Ovary (tissue), 9 donors: ENCODE measurements around the gene ZNF653. TPM values are rescaled to one million over a fixed set of nuclear protein-coding genes. Genes with fewer than 3 reads are reported as not detected.

Experiments used
- DNase-seq, 5 donors: peaks; one replicate each; pipeline ENCODE4 v3.0.0-alpha.2; 2019 to 2020
- H3K27ac ChIP-seq, 2 donors: fragments of 200-600 bp; one replicate each; pipeline versions ENCODE4 v1.5.1 to v1.8.0; 2019 to 2022
- H3K27me3 ChIP-seq: fragments of 200-600 bp; one replicate; pipeline ENCODE4 v1.8.0; 2022
- H3K36me3 ChIP-seq: fragments of 200-600 bp; sonication (generic); one replicate; pipeline ENCODE4 v1.5.1; 2019
- H3K4me1 ChIP-seq: one replicate; pipeline ENCODE4 v1.8.1; 2013; ENCODE audit warnings: mild to moderate bottlenecking, moderate library complexity; ENCODE audit not compliant: insufficient read depth
- H3K4me3 ChIP-seq: fragments of 200-600 bp; sonication (generic); one replicate; pipeline ENCODE4 v1.5.1; 2017
- H3K9me3 ChIP-seq, 2 donors: fragments of 200-600 bp in 1 of 2; sonication (generic) in 1 of 2; one replicate each; pipeline versions ENCODE4 v1.5.1 to v1.8.1; 2013 to 2019; ENCODE audit warnings: mild to moderate bottlenecking in 1 of 2, moderate library complexity in 1 of 2
- CTCF ChIP-seq, 3 donors: fragments of 450-650 bp in 2 of 3; fragments of 200-600 bp in 1 of 3; IDR thresholded peaks; one replicate each; pipeline versions ENCODE4 v1.5.1 to v1.8.0; 2016 to 2022; ENCODE audit warnings: antibody characterized with exemption in 3 of 3, mild to moderate bottlenecking in 1 of 3
- EP300 ChIP-seq: sonication (generic); formaldehyde crosslinking; IDR thresholded peaks from one replicate; pipeline ENCODE4 v1.6.1; 2017; ENCODE audit warnings: antibody characterized with exemption
- POLR2A ChIP-seq: fragments of 450-650 bp; IDR thresholded peaks from one replicate; pipeline ENCODE4 v1.6.1; 2017; ENCODE audit warnings: antibody characterized with exemption, mild to moderate bottlenecking, moderate library complexity
- WGBS, 3 donors: extraction: QIAGEN DNeasy Blood & Tissue Kit in 1 of 3; methylation state at CpG; one replicate each; pipeline versions ENCODE4 v1.1.5 to v1.1.7; 2013 to 2017; 5-methylcytosine and 5-hydroxymethylcytosine counted together
- intact Hi-C, 4 donors: fragments of 100-400 bp; cut with DNase I; formaldehyde crosslinking; loops; one replicate each; pipeline versions ENCODE4 v1.11.0 to v1.15.1; 2022 to 2023
- polyA plus RNA-seq, 2 donors: library from polyadenylated mRNA; stranded (reverse); fragments of 200-250 nt in 1 of 2; fragments of 350-450 nt in 1 of 2; fragmentation: Illumina TruSeq in 1 of 2; extraction: RNeasy Lipid Tissue Mini Kit (QIAGEN cat#74804) in 1 of 2; gene quantifications; one replicate each; pipeline ENCODE4 v1.2.3, GENCODE V29; 2013 to 2014
- total RNA-seq, 7 donors: library from RNA; depleted of rRNA in 2 of 7; stranded (reverse); fragments of >200 nt in 2 of 7; fragmentation: NEBNext Ultra II Directional in 3 of 7; extraction: Animal tissue kit (Norgen Biotek cat#: 25700) in 3 of 7; gene quantifications; one replicate each; pipeline versions ENCODE4 v1.1.0 to v1.2.4, GENCODE V29; 2016 to 2023
- donor health status: DM: no; HTN: no; CAD: no; lungs with moderate emphysema.
- donor health status: DM: no; HTN: no; CAD: no.
- donor health status: Bipolar disorder and iron deficiency.
- donor health status: DM: yes; HTN: yes; CAD: no.
- donor health status: DM: no; HTN: no; CAD: no.
- donor health status: DM: yes; HTN: yes; CAD: no.

Gene ZNF653
- total and polyA plus RNA-seq, 9 donors: 2.9 to 16.8 (median 10.7) TPM

GRCh38 chr19:11551603-11552235, 46.1 kb upstream of the ZNF653 start:
- TF ChIP-seq CTCF (IDR thresholded peaks at IDR 0.05) (peak in 1 of 3 donors; percentile 34), POLR2A (no peak), EP300 (no peak)
- no peaks in the 10 kb centered on the region for H3K36me3 ChIP-seq
- peak; percentile 43 to 83 (median 60) for DNase-seq
- H3K4me3 ChIP-seq: peak overlapping the region; percentile 29
- 31 to 36% (median 32%) methylated on average over 19 to 26 of the region's 26 CpGs for WGBS, 3 donors
- no peaks in the 10 kb centered on the region for H3K4me1 ChIP-seq
- H3K27ac ChIP-seq: peak overlapping the region; percentile 75 to 76
- H3K9me3 ChIP-seq: no peaks in the 10 kb centered on the region
- intact Hi-C loops: no loop called here
- H3K27me3 ChIP-seq: no peaks in the 10 kb centered on the region

DNA sequence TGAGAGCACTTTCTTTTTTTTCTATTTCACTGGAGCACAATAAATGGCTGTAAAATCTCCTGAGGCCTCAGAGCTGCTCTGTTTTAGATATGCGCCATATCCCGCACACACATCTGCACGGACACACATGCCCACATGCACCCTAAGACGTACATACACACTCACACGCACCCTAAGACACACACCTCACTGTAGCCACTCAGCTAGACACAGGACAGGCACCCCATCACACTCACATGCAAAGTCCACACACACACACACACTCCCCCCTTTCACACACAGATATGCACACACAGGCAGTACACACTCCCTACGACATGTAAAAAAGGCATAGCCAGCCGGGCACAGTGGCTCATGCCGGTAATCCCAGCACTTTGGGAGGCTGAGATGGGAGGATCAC, 44.6 kb upstream of the ZNF653 start:
- no peaks in the 10 kb centered on the region for H3K4me1 ChIP-seq
- no peaks in the 10 kb centered on the region for H3K36me3 ChIP-seq

DNA sequence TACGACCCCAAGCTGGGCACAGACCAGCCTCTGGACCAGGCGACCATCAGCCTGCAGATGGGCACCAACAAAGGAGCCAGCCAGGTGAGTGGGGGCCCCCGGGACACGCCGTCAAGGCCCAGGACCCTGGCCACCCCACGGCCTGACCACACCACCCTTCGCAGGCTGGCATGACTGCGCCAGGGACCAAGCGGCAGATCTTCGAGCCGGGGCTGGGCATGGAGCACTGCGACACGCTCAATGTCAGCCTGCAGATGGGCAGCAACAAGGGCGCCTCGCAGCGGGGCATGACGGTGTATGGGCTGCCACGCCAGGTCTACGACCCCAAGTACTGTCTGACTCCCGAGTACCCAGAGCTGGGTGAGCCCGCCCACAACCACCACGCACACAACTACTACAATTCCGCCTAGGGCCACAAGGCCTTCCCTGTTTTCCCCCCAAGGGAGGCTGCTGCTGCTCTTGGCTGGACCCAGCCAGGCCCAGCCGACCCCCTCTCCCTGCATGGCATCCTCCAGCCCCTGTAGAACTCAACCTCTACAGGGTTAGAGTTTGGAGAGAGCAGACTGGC, 43.8 kb upstream of the ZNF653 start:
- H3K36me3 ChIP-seq: no peaks in the 10 kb centered on the region
- peak in 1 of 5 donors; percentile 33 for DNase-seq
- intact Hi-C loops: no loop called here

More for the DNA sequence above, 44.6 kb upstream of the ZNF653 start:
- 89 to 93% (median 90%) methylated on average over 8 of the region's 8 CpGs for WGBS, 3 donors
- intact Hi-C loops: no loop called here
- no peak for DNase-seq
- Histone ChIP-seq H3K4me3 (no peak overlapping the region), H3K27me3 (no peaks in the 10 kb centered on the region), H3K27ac (no peak overlapping the region), H3K9me3 (no peaks in the 10 kb centered on the region)
- TF ChIP-seq EP300 (no peak), POLR2A (no peak), CTCF (IDR thresholded peaks at IDR 0.05) (no peak)

More for the DNA sequence above, 43.8 kb upstream of the ZNF653 start:
- no peaks in the 10 kb centered on the region for H3K4me1 ChIP-seq
- H3K9me3 ChIP-seq: no peaks in the 10 kb centered on the region
- no peaks in the 10 kb centered on the region for H3K27me3 ChIP-seq
- no peak overlapping the region for H3K4me3 ChIP-seq
- TF ChIP-seq EP300 (no peak), CTCF (IDR thresholded peaks at IDR 0.05) (no peak), POLR2A (no peak)
- no peak overlapping the region for H3K27ac ChIP-seq
- WGBS, 3 donors: 88 to 92% (median 92%) methylated on average over 17 to 24 of the region's 24 CpGs
